ENCODE results near the gene CLSTN2.

The CLSTN2 gene

DNA sequence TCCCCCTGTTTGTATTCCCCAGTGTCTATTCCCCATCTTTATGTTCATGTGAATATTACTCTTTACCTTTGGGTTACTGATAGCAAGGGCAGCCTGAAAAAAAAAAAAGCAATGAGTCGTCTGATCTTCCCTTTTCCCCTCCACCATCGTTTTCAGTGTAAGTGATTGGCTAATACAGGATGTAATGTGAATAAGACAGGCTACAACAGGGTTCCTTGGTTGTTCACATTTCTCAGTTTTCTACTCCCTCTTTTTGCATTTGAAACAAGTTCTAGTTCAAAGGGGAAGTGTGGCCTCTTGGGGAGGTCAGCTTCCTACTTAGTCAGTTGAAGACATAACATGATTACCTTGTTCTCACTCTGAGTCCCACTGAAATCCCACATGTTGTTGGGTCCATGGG is 464.9 kb downstream of the CLSTN2 start:
- Histone ChIP-seq H3K27me3 (no peaks in the 10 kb centered on the region), H3K4me1 (no peaks in the 10 kb centered on the region), H3K36me3 (no peaks in the 10 kb centered on the region), H3K27ac (no peak overlapping the region), H3K4me3 (no peak overlapping the region), H3K9me3 (no peaks in the 10 kb centered on the region)
- TF ChIP-seq, protein P1, sequence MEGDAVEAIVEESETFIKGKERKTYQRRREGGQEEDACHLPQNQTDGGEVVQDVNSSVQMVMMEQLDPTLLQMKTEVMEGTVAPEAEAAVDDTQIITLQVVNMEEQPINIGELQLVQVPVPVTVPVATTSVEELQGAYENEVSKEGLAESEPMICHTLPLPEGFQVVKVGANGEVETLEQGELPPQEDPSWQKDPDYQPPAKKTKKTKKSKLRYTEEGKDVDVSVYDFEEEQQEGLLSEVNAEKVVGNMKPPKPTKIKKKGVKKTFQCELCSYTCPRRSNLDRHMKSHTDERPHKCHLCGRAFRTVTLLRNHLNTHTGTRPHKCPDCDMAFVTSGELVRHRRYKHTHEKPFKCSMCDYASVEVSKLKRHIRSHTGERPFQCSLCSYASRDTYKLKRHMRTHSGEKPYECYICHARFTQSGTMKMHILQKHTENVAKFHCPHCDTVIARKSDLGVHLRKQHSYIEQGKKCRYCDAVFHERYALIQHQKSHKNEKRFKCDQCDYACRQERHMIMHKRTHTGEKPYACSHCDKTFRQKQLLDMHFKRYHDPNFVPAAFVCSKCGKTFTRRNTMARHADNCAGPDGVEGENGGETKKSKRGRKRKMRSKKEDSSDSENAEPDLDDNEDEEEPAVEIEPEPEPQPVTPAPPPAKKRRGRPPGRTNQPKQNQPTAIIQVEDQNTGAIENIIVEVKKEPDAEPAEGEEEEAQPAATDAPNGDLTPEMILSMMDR (IDR thresholded peaks at IDR 0.05) = no peak
- intact Hi-C loops (cut with DNase I; ENCODE audit: low total_unique reads) = no loop called here
- DNase-seq = no peak

DNA sequence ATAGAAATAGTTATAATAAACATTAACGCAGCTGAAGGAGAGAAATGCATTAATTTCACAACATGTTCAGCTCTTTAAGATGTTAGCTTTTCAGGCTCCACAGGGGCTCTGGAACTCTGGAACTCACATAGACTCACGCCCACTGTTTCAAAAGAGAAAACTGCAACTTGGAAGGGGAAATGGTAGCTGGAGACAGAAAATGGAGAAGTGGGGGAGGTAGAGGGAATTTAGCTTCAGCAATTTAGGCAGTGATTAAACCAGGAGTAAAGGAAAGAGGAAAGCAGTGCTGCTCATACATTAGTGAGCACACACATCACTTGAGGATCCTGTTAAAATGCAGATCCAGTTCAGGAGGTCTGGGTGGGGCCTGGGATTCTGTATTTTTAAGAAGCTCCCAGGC is 468.1 kb downstream of the CLSTN2 start:
- intact Hi-C loops (cut with DNase I; ENCODE audit: low total_unique reads) = no loop called here
- Histone ChIP-seq H3K36me3 (no peaks in the 10 kb centered on the region), H3K27ac (no peak overlapping the region), H3K4me3 (no peak overlapping the region), H3K4me1 (no peaks in the 10 kb centered on the region), H3K27me3 (no peaks in the 10 kb centered on the region), H3K9me3 (no peaks in the 10 kb centered on the region)
- no peak for DNase-seq
- TF ChIP-seq, protein P1 (IDR thresholded peaks at IDR 0.05) = no peak

DNA sequence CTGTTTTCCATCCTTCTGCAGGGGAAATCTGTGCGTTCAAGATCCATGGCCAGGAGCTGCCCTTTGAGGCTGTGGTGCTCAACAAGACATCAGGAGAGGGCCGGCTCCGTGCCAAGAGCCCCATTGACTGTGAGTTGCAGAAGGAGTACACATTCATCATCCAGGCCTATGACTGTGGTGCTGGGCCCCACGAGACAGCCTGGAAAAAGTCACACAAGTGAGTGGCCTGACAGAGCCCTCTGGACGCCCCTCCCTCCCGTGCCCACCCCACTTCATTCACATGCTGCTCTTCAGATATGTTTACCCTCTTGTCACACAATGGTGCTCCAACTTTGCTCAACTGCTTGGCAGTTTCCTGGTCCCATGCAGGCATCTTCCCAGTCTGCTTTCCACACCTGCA is 468.6 kb downstream of the CLSTN2 start:
- Histone ChIP-seq H3K4me3 (no peak overlapping the region), H3K4me1 (no peaks in the 10 kb centered on the region), H3K27me3 (no peaks in the 10 kb centered on the region), H3K9me3 (no peaks in the 10 kb centered on the region), H3K27ac (no peak overlapping the region), H3K36me3 (no peaks in the 10 kb centered on the region)
- TF ChIP-seq, protein P1 (IDR thresholded peaks at IDR 0.05) = no peak
- intact Hi-C loops (cut with DNase I; ENCODE audit: low total_unique reads) = no loop called here
- no peak for DNase-seq

DNA sequence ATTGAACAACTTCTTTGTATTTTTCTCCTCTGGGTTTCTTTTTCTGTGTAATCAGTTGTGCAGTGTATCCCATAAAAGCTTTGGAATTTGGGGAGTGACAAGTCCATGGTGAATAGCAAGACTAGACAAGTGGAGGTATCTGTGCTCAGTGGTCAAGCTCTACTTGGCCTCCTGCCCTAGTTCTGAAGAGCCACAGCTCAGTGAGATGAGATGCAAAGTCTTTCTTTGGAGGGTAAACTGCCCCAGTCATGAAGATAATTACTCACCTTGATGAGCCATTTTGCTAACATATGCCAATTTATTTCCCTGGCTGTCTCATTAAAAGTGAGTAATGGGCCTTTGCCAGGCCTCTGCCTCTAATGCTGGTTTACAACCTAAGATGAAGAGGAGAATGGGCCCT is 471.7 kb downstream of the CLSTN2 start:
- TF ChIP-seq, protein P1 (IDR thresholded peaks at IDR 0.05) = no peak
- intact Hi-C loops (cut with DNase I; ENCODE audit: low total_unique reads) = no loop called here
- H3K36me3 ChIP-seq = peaks cover 0 to 7% (median 0%) of the 10 kb centered on the region in 3 donors

DNA sequence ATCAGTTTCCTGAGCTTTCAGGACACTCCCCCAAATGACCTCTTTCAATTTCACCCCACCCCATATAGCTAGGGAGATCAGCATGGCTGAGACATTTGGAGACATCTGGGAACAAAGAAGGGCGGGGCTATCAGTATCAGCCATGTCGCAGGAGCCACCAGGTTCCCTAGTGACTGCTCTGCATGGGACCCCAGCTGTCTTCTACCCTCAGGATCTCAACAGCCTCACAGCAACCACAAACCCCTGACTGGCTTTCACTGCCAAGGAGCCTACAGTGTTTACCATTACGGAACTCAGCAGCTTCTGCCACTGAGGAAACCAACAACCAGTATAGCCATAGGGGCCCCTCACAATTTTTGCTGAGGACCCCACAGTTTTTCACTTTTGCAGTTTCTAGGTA is 473.3 kb downstream of the CLSTN2 start:
- Histone ChIP-seq H3K27ac (no peak overlapping the region), H3K36me3 (peaks cover 0 to 7% (median 0%) of the 10 kb centered on the region in 3 donors), H3K27me3 (no peaks in the 10 kb centered on the region), H3K9me3 (peaks cover 0 to 5% (median 0%) of the 10 kb centered on the region in 3 donors), H3K4me1 (no peaks in the 10 kb centered on the region), H3K4me3 (no peak overlapping the region)
- no peak for DNase-seq
- TF ChIP-seq, protein P1 (IDR thresholded peaks at IDR 0.05) = no peak
- intact Hi-C loops (cut with DNase I; ENCODE audit: low total_unique reads) = no loop called here

More for the DNA sequence above, 471.7 kb downstream of the CLSTN2 start:
- no peak for DNase-seq
- Histone ChIP-seq H3K4me1 (no peaks in the 10 kb centered on the region), H3K27ac (no peak overlapping the region), H3K4me3 (no peak overlapping the region), H3K27me3 (no peaks in the 10 kb centered on the region), H3K9me3 (peaks cover 0 to 5% (median 0%) of the 10 kb centered on the region in 3 donors)

DNA sequence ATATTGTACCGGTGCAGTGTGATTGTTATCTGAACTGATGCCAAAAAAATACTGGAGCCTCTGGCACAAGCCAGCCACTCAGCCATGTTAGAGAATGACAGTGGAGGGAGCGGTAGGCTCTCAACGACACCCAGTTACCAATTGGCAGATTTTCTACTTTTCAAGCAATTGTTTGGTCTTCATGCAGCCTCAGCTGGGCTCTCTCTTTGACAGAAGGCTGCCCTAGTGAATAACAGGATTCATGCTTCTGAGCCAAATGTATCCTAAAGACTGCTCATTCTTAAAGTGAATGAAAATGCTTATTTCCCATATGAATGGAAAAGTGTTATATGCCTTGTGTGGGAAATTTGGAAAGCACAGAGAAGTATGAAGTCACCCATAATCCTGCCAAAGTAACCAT is 481.7 kb downstream of the CLSTN2 start:
- intact Hi-C loops (cut with DNase I; ENCODE audit: low total_unique reads) = no loop called here
- Histone ChIP-seq H3K4me1 (peaks cover 0 to 18% (median 3%) of the 10 kb centered on the region in 4 donors), H3K36me3 (no peaks in the 10 kb centered on the region), H3K4me3 (no peak overlapping the region), H3K27me3 (no peaks in the 10 kb centered on the region), H3K27ac (no peak overlapping the region), H3K9me3 (no peaks in the 10 kb centered on the region)
- TF ChIP-seq, protein P1 (IDR thresholded peaks at IDR 0.05) = no peak
- no peak for DNase-seq

Data from tibial artery (tissue), 4 donors.